ENCODE data around the gene PAXX.

Gene PAXX

GRCh38 chr9:136952876-136953770 lies 39.1 kb upstream of the PAXX start:
- no peak for DNase-seq (ENCODE audit: low spot score)

- DNase-seq (ENCODE audit: low spot score) = no peak
These were observed 38.4 kb upstream of the PAXX start for GRCh38 chr9:136953771-136954269.

GRCh38 chr9:136954270-136955083 lies 37.7 kb upstream of the PAXX start:
- DNase-seq (ENCODE audit: low spot score) = no peak

GRCh38 chr9:136955202-136955942 lies 36.9 kb upstream of the PAXX start:
- DNase-seq (ENCODE audit: low spot score) = no peak

GRCh38 chr9:136955943-136956335 lies 36.3 kb upstream of the PAXX start:
- no peak for DNase-seq (ENCODE audit: low spot score)

- no peak for DNase-seq (ENCODE audit: low spot score)
These were observed 35.6 kb upstream of the PAXX start for GRCh38 chr9:136956604-136957003.

GRCh38 chr9:136957461-136957860 lies 34.8 kb upstream of the PAXX start:
- DNase-seq (ENCODE audit: low spot score) = no peak

- no peak for DNase-seq (ENCODE audit: low spot score)
These were observed 34.3 kb upstream of the PAXX start for GRCh38 chr9:136957901-136958300.

GRCh38 chr9:136958473-136958872 lies 33.7 kb upstream of the PAXX start:
- DNase-seq (ENCODE audit: low spot score) = no peak

GRCh38 chr9:136958898-136959850 lies 33.0 kb upstream of the PAXX start:
- no peak for DNase-seq (ENCODE audit: low spot score)

- DNase-seq (ENCODE audit: low spot score) = no peak
These were observed 31.8 kb upstream of the PAXX start for GRCh38 chr9:136960212-136960937.

GRCh38 chr9:136960938-136961275 lies 31.3 kb upstream of the PAXX start:
- no peak for DNase-seq (ENCODE audit: low spot score)

- no peak for DNase-seq (ENCODE audit: low spot score)
These were observed 30.8 kb upstream of the PAXX start for GRCh38 chr9:136961279-136962065.

- no peak for DNase-seq (ENCODE audit: low spot score)
These were observed 30.1 kb upstream of the PAXX start for GRCh38 chr9:136962163-136962562.

- DNase-seq (ENCODE audit: low spot score) = no peak
These were observed 29.4 kb upstream of the PAXX start for GRCh38 chr9:136962701-136963248.

GRCh38 chr9:136963341-136963740 lies 28.9 kb upstream of the PAXX start:
- no peak for DNase-seq (ENCODE audit: low spot score)

- DNase-seq (ENCODE audit: low spot score) = no peak
These were observed 28.5 kb upstream of the PAXX start for GRCh38 chr9:136963751-136964150.

GRCh38 chr9:136964171-136964689 lies 28.0 kb upstream of the PAXX start:
- DNase-seq (ENCODE audit: low spot score) = no peak

GRCh38 chr9:136964833-136965422 lies 27.3 kb upstream of the PAXX start:
- DNase-seq (ENCODE audit: low spot score) = no peak

Measured in putamen (tissue), 1 donor.